Muscle of leg (tissue), 16 donors: ENCODE data around the gene KCNB1. TPM values are rescaled to one million over a fixed set of nuclear protein-coding genes. Genes with fewer than 3 reads are reported as not detected.

ENCODE experiments used
- DNase-seq: peaks from one replicate; pipeline ENCODE4 v3.0.0; 2013
- H3K27ac ChIP-seq: one replicate; pipeline ENCODE4 v1.5.1; 2013; ENCODE audit warnings: mild to moderate bottlenecking, low read length, control low read depth
- H3K27me3 ChIP-seq: one replicate; pipeline ENCODE4 v1.6.1; 2013; ENCODE audit warnings: low read length; ENCODE audit not compliant: control insufficient read depth, insufficient read depth
- H3K36me3 ChIP-seq: one replicate; pipeline ENCODE4 v1.6.1; 2013; ENCODE audit warnings: low read length; ENCODE audit not compliant: control insufficient read depth, insufficient read depth
- H3K4me1 ChIP-seq: one replicate; pipeline ENCODE4 v1.6.1; 2013; ENCODE audit warnings: low read length; ENCODE audit not compliant: control insufficient read depth, insufficient read depth
- H3K4me3 ChIP-seq: one replicate; pipeline ENCODE4 v1.5.1; 2013; ENCODE audit warnings: low read length, control low read depth
- H3K9me3 ChIP-seq: replicated peaks from 2 replicates; pipeline ENCODE4 v1.6.1; 2013; ENCODE audit warnings: low read depth, low read length; ENCODE audit not compliant: control insufficient read depth
- WGBS: methylation state at CpG from one replicate; pipeline ENCODE4 v1.1.5; 2013; ENCODE audit warnings: missing lambda C conversion rate; ENCODE audit not compliant: insufficient coverage; 5-methylcytosine and 5-hydroxymethylcytosine counted together
- long read RNA-seq, 11 donors: transcript quantifications; one replicate each; lab custom pipeline, GENCODE V29; 2026
- polyA plus RNA-seq, 8 donors: library from polyadenylated mRNA; unstranded; fragments of 120-200 nt; gene quantifications; one replicate each; pipeline versions ENCODE4 v1.2.1 to v1.2.3, GENCODE V29; 2013; ENCODE audit warnings: inconsistent platforms in 1 of 8, low replicate concordance in 1 of 8; ENCODE audit not compliant: insufficient read length in 8 of 8, insufficient read depth in 1 of 8
- total RNA-seq: library from RNA; stranded (reverse); fragments of 120-200 nt; gene quantifications from one replicate; pipeline ENCODE4 v1.2.4, GENCODE V29; 2013

KCNB1 gene
- total RNA-seq = 2.7 TPM
- polyA plus RNA-seq = 1 to 10 TPM; 3.2 to 8.7 (median 5.7) TPM
- long read RNA-seq, donor 1 = 0 reads
- long read RNA-seq, donor 2 = 0 reads
- long read RNA-seq, donor 3, full-length matches to known transcripts = 2 of 2 reads
- long read RNA-seq, donor 3, partial matches to known transcripts = 0 of 2 reads
- long read RNA-seq, donor 3, other reads (novel, unspliced or antisense) = 0 of 2 reads
- long read RNA-seq, donor 4, full-length matches to known transcripts = 4 of 4 reads
- long read RNA-seq, donor 4, partial matches to known transcripts = 0 of 4 reads
- long read RNA-seq, donor 4, other reads (novel, unspliced or antisense) = 0 of 4 reads
- long read RNA-seq, donor 5, full-length matches to known transcripts = 3 of 3 reads
- long read RNA-seq, donor 5, partial matches to known transcripts = 0 of 3 reads
- long read RNA-seq, donor 5, other reads (novel, unspliced or antisense) = 0 of 3 reads
- long read RNA-seq, donor 6, full-length matches to known transcripts = 2 of 2 reads
- long read RNA-seq, donor 6, partial matches to known transcripts = 0 of 2 reads
- long read RNA-seq, donor 6, other reads (novel, unspliced or antisense) = 0 of 2 reads
- long read RNA-seq, donor 7, full-length matches to known transcripts = 1 of 1 reads
- long read RNA-seq, donor 7, partial matches to known transcripts = 0 of 1 reads
- long read RNA-seq, donor 7, other reads (novel, unspliced or antisense) = 0 of 1 reads
- long read RNA-seq, donor 8, full-length matches to known transcripts = 1 of 1 reads
- long read RNA-seq, donor 8, partial matches to known transcripts = 0 of 1 reads
- long read RNA-seq, donor 8, other reads (novel, unspliced or antisense) = 0 of 1 reads
- long read RNA-seq, donor 9 = 0 reads
- long read RNA-seq, donor 10, full-length matches to known transcripts = 5 of 5 reads
- long read RNA-seq, donor 10, partial matches to known transcripts = 0 of 5 reads
- long read RNA-seq, donor 10, other reads (novel, unspliced or antisense) = 0 of 5 reads
- long read RNA-seq, donor 11, full-length matches to known transcripts = 1 of 1 reads
- long read RNA-seq, donor 11, partial matches to known transcripts = 0 of 1 reads
- long read RNA-seq, donor 11, other reads (novel, unspliced or antisense) = 0 of 1 reads

GRCh38 chr20:49482621-49483017 is at the start of gene KCNB1:
TSS of gene KCNB1 (minus strand) at chr20:49482668. CDS start at chr20:49482480, 188 bp downstream.
- Histone ChIP-seq H3K27me3 (peaks cover 20% of the 10 kb centered on the region), H3K27ac (no peak within 1 kb of the TSS), H3K9me3 (no peaks in the 10 kb centered on the region), H3K4me1 (peaks cover 17% of the 10 kb centered on the region), H3K4me3 (peak within 1 kb of the TSS; percentile 44), H3K36me3 (peaks cover 3% of the 10 kb centered on the region)
- peak; percentile 79 for DNase-seq
- WGBS = 1% methylated on average over 22 of the region's 34 CpGs

DNA sequence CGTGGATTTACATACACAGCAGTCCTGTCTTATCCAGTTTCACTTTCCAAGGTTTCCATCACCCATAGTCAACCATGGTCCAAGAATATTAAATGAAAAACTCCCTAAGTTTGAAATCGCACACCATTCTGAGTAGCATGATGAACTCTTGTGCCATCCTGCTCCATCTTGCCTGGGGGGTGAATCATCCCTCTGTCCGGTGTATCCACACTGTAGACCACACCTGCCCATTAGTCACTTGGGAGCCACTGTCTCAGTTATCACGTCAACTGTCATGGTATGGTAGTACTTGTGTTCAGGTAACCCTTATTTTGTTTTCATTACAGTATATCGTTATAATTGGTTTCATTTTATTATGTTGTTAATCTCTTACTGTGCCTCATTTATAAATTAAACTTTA is 47.0 kb upstream of the KCNB1 start:
- H3K4me1 ChIP-seq = no peaks in the 10 kb centered on the region
- no peaks in the 10 kb centered on the region for H3K27me3 ChIP-seq
- no peaks in the 10 kb centered on the region for H3K9me3 ChIP-seq
- 86% methylated on average over 1 of the region's 5 CpGs for WGBS
- no peak for DNase-seq
- H3K36me3 ChIP-seq = peaks cover 32% of the 10 kb centered on the region
- H3K4me3 ChIP-seq = no peak overlapping the region
- H3K27ac ChIP-seq = no peak overlapping the region

- H3K27me3 ChIP-seq = no peaks in the 10 kb centered on the region
- no peaks in the 10 kb centered on the region for H3K9me3 ChIP-seq
- no peak overlapping the region for H3K27ac ChIP-seq
- peaks cover 36% of the 10 kb centered on the region for H3K36me3 ChIP-seq
- H3K4me3 ChIP-seq = no peak overlapping the region
- H3K4me1 ChIP-seq = no peaks in the 10 kb centered on the region
- DNase-seq = no peak
- WGBS = no CpG with 5 or more reads among the region's 2 CpGs
These were observed 44.1 kb upstream of the KCNB1 start for GRCh38 chr20:49526568-49526967.

GRCh38 chr20:49526056-49526455 is 43.6 kb upstream of the KCNB1 start:
- WGBS = no CpG with 5 or more reads among the region's 6 CpGs
- Histone ChIP-seq H3K4me3 (no peak overlapping the region), H3K36me3 (peaks cover 37% of the 10 kb centered on the region), H3K4me1 (no peaks in the 10 kb centered on the region), H3K27ac (no peak overlapping the region), H3K9me3 (no peaks in the 10 kb centered on the region), H3K27me3 (no peaks in the 10 kb centered on the region)
- DNase-seq = no peak

DNA sequence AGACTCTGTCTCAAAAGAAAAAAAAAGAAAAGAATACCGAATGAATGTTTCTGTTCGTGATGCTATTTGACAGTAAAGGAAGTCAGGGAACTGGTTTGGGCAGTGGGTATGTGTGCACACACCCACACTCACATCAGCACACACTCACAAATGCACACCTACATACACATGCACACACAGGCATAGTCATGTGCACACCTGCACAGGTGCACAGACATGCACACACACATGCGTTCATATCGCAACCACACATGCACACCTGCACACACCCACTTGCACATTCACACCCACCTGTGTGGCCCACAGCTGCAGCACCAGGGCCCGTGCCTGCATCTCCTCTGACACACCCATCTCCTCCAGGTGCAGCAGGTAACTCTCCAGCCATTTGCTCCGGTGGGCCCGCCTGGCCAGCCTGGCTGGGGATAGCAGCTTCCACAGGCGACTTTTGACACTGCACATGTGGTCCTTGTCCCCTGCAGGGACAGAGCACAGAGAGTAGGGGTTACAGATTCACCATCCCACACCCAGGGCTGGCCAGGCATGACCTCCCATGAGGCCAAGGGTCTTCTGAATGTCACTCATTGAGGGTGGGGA is 41.4 kb upstream of the KCNB1 start:
- DNase-seq = no peak

DNA sequence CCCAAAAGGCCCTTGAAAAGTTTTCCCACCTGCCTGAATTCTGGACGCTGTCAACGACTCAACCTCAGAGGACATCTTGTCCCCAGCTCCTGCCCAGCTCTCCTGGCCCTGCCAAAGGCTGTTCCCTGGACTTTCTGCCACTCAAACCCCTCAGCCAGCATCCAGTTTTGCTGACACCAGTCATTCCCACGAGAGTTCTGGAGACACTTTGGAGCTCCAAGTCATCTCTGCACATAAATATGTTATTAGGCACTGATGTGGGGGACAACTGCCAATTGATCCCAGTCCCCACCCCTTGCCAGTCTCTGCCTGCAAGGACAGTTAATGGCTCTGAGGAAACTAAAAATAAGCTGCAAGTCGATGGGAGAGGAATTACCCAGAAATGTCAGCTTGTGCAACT is 38.9 kb upstream of the KCNB1 start:
- Histone ChIP-seq H3K4me1 (no peaks in the 10 kb centered on the region), H3K9me3 (no peaks in the 10 kb centered on the region), H3K27me3 (no peaks in the 10 kb centered on the region), H3K4me3 (no peak overlapping the region), H3K27ac (no peak overlapping the region), H3K36me3 (peaks cover 52% of the 10 kb centered on the region)
- WGBS = 69% methylated on average over 4 of the region's 4 CpGs
- no peak for DNase-seq

More for the DNA sequence above, 41.4 kb upstream of the KCNB1 start:
- peaks cover 36% of the 10 kb centered on the region for H3K36me3 ChIP-seq
- no peak overlapping the region for H3K27ac ChIP-seq
- H3K27me3 ChIP-seq = no peaks in the 10 kb centered on the region
- no peaks in the 10 kb centered on the region for H3K9me3 ChIP-seq
- H3K4me3 ChIP-seq = no peak overlapping the region
- H3K4me1 ChIP-seq = no peaks in the 10 kb centered on the region
- WGBS = 93% methylated on average over 5 of the region's 8 CpGs

- WGBS = 85% methylated on average over 5 of the region's 5 CpGs
- no peak overlapping the region for H3K4me3 ChIP-seq
- no peaks in the 10 kb centered on the region for H3K27me3 ChIP-seq
- H3K27ac ChIP-seq = no peak overlapping the region
- peaks cover 45% of the 10 kb centered on the region for H3K36me3 ChIP-seq
- DNase-seq = no peak
- H3K4me1 ChIP-seq = no peaks in the 10 kb centered on the region
- no peaks in the 10 kb centered on the region for H3K9me3 ChIP-seq
These were observed 37.4 kb upstream of the KCNB1 start for GRCh38 chr20:49519777-49520359.

DNA sequence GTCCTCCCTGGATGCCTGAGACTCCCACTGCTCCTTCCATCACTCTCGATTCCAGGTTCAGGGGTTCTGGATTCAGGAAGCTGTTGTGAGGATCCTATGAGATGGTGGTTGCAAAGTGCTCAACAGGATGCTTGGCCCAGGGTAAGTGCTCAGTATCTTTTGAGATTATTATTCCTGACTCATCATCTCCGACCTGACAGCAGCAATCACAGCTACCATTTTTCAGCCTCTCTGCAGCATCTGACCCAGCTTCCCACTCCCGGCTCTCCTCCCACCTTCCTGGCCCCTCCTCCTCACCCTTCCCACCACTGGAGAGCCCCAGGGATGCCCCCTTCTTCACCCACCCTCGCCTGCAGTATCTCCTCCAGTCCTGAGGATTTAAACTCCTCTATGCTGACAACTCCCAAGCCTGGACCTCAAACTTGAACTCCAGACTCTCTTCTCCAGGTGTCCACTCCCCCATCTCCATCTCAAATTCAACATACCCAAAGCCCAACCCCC is 36.8 kb upstream of the KCNB1 start:
- no peak for DNase-seq
- no peak overlapping the region for H3K27ac ChIP-seq
- WGBS = 62% methylated on average over 3 of the region's 4 CpGs

DNA sequence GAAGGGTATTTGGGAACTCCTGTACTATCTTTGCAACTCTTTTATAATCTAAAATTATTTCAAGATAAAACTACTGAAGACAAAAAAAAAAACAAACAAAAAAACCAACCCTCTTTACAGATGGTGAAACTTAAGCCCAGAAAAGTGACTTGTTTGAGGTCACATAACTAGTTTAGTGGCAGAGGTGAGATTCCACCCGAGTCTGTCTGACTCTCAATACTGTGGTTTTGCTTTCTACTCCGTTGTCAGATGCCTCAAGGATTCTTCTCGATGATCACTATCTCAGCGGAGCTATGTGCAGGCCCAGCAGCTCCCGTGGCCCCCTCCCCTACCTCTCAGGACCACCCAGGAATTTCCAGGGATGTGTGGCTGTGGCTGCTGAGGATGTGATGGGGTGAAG is 36.1 kb upstream of the KCNB1 start:
- Histone ChIP-seq H3K9me3 (no peaks in the 10 kb centered on the region), H3K27ac (no peak overlapping the region), H3K27me3 (no peaks in the 10 kb centered on the region), H3K4me1 (no peaks in the 10 kb centered on the region), H3K4me3 (no peak overlapping the region), H3K36me3 (peaks cover 45% of the 10 kb centered on the region)
- DNase-seq = no peak
- 50% methylated on average over 1 of the region's 5 CpGs for WGBS

More for the DNA sequence above, 36.8 kb upstream of the KCNB1 start:
- Histone ChIP-seq H3K9me3 (no peaks in the 10 kb centered on the region), H3K36me3 (peaks cover 44% of the 10 kb centered on the region), H3K4me1 (no peaks in the 10 kb centered on the region), H3K4me3 (no peak overlapping the region), H3K27me3 (no peaks in the 10 kb centered on the region)
